Trophoblast cell (in vitro differentiated cells and primary cell): Measurements from ENCODE around the gene ANO2.

Source experiments
- DNase-seq, 2 donors: peaks; one replicate each; pipeline ENCODE4 v3.0.0-alpha.2; 2016
- H2AFZ ChIP-seq: 2 replicates; pipeline ENCODE4 v1.6.1; 2013; ENCODE audit warnings: low read length, moderate library complexity, mild to moderate bottlenecking; ENCODE audit not compliant: insufficient read depth, poor library complexity
- H2AK5ac ChIP-seq: 2 replicates; pipeline ENCODE4 v1.6.1; 2013; ENCODE audit warnings: mild to moderate bottlenecking, low read length
- H2BK120ac ChIP-seq: 2 replicates; pipeline ENCODE4 v1.6.1; 2013; ENCODE audit warnings: low read length, mild to moderate bottlenecking, moderate library complexity; ENCODE audit not compliant: insufficient read depth, poor library complexity
- H2BK12ac ChIP-seq: 2 replicates; pipeline ENCODE4 v1.6.1; 2013; ENCODE audit warnings: mild to moderate bottlenecking, low read length, moderate library complexity
- H2BK5ac ChIP-seq: 2 replicates; pipeline ENCODE4 v1.6.1; 2013; ENCODE audit warnings: low read length, low read depth, moderate library complexity, mild to moderate bottlenecking; ENCODE audit not compliant: poor library complexity
- H3K14ac ChIP-seq: 2 replicates; pipeline ENCODE4 v1.6.1; 2013; ENCODE audit warnings: mild to moderate bottlenecking, low read length
- H3K18ac ChIP-seq: 2 replicates; pipeline ENCODE4 v1.6.1; 2013; ENCODE audit warnings: mild to moderate bottlenecking, low read length
- H3K23ac ChIP-seq: 2 replicates; pipeline ENCODE4 v1.6.1; 2013; ENCODE audit warnings: low read length
- H3K27ac ChIP-seq: 2 replicates; pipeline ENCODE4 v1.5.1; 2013; ENCODE audit warnings: low read depth, mild to moderate bottlenecking, inconsistent platforms, low read length, moderate library complexity
- H3K27me3 ChIP-seq: 2 replicates; pipeline ENCODE4 v1.6.1; 2013; ENCODE audit warnings: inconsistent platforms, mild to moderate bottlenecking, low read length, moderate library complexity; ENCODE audit not compliant: insufficient read depth
- H3K36me3 ChIP-seq, 2 experiments: 1 replicate in 1 of 2; 2 replicates in 1 of 2; pipeline ENCODE4 v1.6.1; 2013; ENCODE audit warnings: low read length in 2 of 2, mild to moderate bottlenecking in 2 of 2, moderate library complexity in 1 of 2; ENCODE audit not compliant: insufficient read depth in 2 of 2, control insufficient read depth in 1 of 2
- H3K4ac ChIP-seq: 2 replicates; pipeline ENCODE4 v1.6.1; 2013; ENCODE audit warnings: low read depth, mild to moderate bottlenecking, low read length, moderate library complexity
- H3K4me1 ChIP-seq, 2 experiments: 1 replicate in 1 of 2; 2 replicates in 1 of 2; pipeline ENCODE4 v1.6.1; 2013; ENCODE audit warnings: low read length in 2 of 2, mild to moderate bottlenecking in 2 of 2, moderate library complexity in 1 of 2; ENCODE audit not compliant: insufficient read depth in 2 of 2, control insufficient read depth in 1 of 2
- H3K4me2 ChIP-seq: 2 replicates; pipeline ENCODE4 v1.6.1; 2013; ENCODE audit warnings: inconsistent platforms, mild to moderate bottlenecking, low read length, moderate library complexity
- H3K4me3 ChIP-seq: 2 replicates; pipeline ENCODE4 v1.5.1; 2013; ENCODE audit warnings: mild to moderate bottlenecking, low read depth, low read length, inconsistent platforms
- H3K79me1 ChIP-seq: one replicate; pipeline ENCODE4 v1.6.1; 2013; ENCODE audit warnings: low read length
- H3K79me2 ChIP-seq: 2 replicates; pipeline ENCODE4 v1.6.1; 2013; ENCODE audit warnings: low read length, mild to moderate bottlenecking; ENCODE audit not compliant: control insufficient read depth, insufficient read depth, poor library complexity
- H3K9ac ChIP-seq: 2 replicates; pipeline ENCODE4 v1.6.1; 2013; ENCODE audit warnings: mild to moderate bottlenecking, low read length
- H3K9me3 ChIP-seq: 2 replicates; pipeline ENCODE4 v1.6.1; 2013; ENCODE audit warnings: low read depth, mild to moderate bottlenecking, control low read depth, inconsistent platforms, low read length; ENCODE audit not compliant: insufficient read depth
- H4K12ac ChIP-seq: 2 replicates; pipeline ENCODE4 v1.6.1; 2013; ENCODE audit warnings: low read depth, mild to moderate bottlenecking, low read length, moderate library complexity
- H4K8ac ChIP-seq: 2 replicates; pipeline ENCODE4 v1.6.1; 2013; ENCODE audit warnings: low read depth, mild to moderate bottlenecking, low read length, moderate library complexity
- H4K91ac ChIP-seq: one replicate; pipeline ENCODE4 v1.6.1; 2013; ENCODE audit warnings: low read depth, mild to moderate bottlenecking, low read length, moderate library complexity
- WGBS: extraction: QIAGEN DNeasy Blood & Tissue Kit; methylation state at CpG from one replicate; pipeline ENCODE4 v1.1.7; 2013; ENCODE audit warnings: missing lambda C conversion rate; ENCODE audit not compliant: insufficient read length, insufficient coverage; ENCODE audit errors: extremely low coverage; 5-methylcytosine and 5-hydroxymethylcytosine counted together

Gene ANO2

GRCh38 chr12:5631497-5631896 lies 313.6 kb downstream of the ANO2 start:
- Histone ChIP-seq H3K79me1 (no peaks in the 10 kb centered on the region), H3K9ac (no peak overlapping the region), H2BK12ac (no peak overlapping the region), H3K4me2 (no peak overlapping the region), H3K18ac (no peak overlapping the region), H3K36me3 (no peaks in the 10 kb centered on the region), H3K4ac (no peak overlapping the region), H2AK5ac (no peak overlapping the region), H3K27me3 (no peaks in the 10 kb centered on the region), H3K14ac (no peak overlapping the region), H3K9me3 (peaks cover 2% of the 10 kb centered on the region), H4K8ac (no peak overlapping the region), H2AFZ (no peak overlapping the region), H2BK5ac (no peak overlapping the region), H3K27ac (no peak overlapping the region), H4K91ac (no peak overlapping the region), H3K4me1 (peaks cover 0 to 5% of the 10 kb centered on the region in 2 experiments), H4K12ac (no peak overlapping the region), H3K4me3 (no peak overlapping the region), H2BK120ac (no peak overlapping the region), H3K79me2 (no peaks in the 10 kb centered on the region), H3K23ac (no peak overlapping the region)
- no CpG with 5 or more reads among the region's 5 CpGs for WGBS
- DNase-seq, result no peak

DNA sequence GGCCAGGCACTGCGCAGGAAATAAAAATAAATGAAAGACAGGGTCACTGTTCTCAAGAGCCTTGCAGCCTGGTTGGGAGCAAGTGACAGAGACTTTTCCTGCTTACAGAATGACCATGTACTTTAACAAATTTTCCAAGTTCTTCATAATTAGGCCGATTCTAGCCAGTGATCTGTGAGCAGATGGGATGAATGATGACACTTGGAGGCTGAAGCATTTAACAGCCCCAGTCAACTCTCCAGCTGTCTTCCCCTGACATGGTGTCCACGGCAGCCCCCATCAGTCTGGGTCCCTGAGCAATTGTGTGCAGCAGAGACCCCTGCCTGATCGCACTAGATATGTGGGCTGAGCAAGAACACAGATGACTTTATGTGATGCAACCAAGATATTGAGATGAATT lies 314.3 kb downstream of the ANO2 start:
- DNase-seq, result no peak
- no peak overlapping the region for H4K91ac ChIP-seq
- H2BK5ac ChIP-seq, result no peak overlapping the region

DNA sequence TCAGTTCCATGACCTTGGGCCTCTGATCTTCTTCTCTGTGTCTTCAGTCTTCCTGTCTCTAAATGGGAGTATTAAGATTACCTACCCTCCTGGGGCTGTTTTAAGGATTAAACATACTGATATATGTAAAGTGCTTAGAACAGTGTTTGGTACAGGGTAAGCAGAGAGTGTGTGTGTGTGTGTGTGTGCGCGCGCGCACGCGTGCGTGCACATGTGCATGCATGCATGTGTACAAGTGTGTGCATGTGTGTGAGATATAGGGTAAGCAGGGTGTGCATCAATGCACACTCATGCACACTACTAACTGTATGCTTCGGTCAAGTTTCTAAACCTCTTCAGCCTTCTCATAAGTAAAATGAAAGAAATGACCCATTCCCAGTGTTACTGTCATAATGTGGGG lies 316.6 kb downstream of the ANO2 start:
- H3K79me2 ChIP-seq, result no peaks in the 10 kb centered on the region
- peaks cover under 1% of the 10 kb centered on the region for H3K9me3 ChIP-seq
- H3K27ac ChIP-seq, result no peak overlapping the region
- no peaks in the 10 kb centered on the region for H3K4me1 ChIP-seq
- DNase-seq, result no peak
- no peak overlapping the region for H3K4ac ChIP-seq
- no peak overlapping the region for H3K4me2 ChIP-seq
- no peak overlapping the region for H3K18ac ChIP-seq
- no peak overlapping the region for H2AK5ac ChIP-seq
- no peak overlapping the region for H2BK12ac ChIP-seq
- no peaks in the 10 kb centered on the region for H3K36me3 ChIP-seq
- no CpG with 5 or more reads among the region's 8 CpGs for WGBS
- no peaks in the 10 kb centered on the region for H3K79me1 ChIP-seq
- H4K12ac ChIP-seq, result no peak overlapping the region
- H3K27me3 ChIP-seq, result no peaks in the 10 kb centered on the region
- H2AFZ ChIP-seq, result no peak overlapping the region
- no peak overlapping the region for H2BK120ac ChIP-seq
- H3K14ac ChIP-seq, result no peak overlapping the region
- H2BK5ac ChIP-seq, result no peak overlapping the region
- no peak overlapping the region for H3K9ac ChIP-seq
- no peak overlapping the region for H4K8ac ChIP-seq
- H3K4me3 ChIP-seq, result no peak overlapping the region
- no peak overlapping the region for H3K23ac ChIP-seq
- H4K91ac ChIP-seq, result no peak overlapping the region

More for the DNA sequence above, 314.3 kb downstream of the ANO2 start:
- H3K9me3 ChIP-seq, result peaks cover 2% of the 10 kb centered on the region
- H3K79me1 ChIP-seq, result no peaks in the 10 kb centered on the region
- no peak overlapping the region for H2AK5ac ChIP-seq
- H2BK12ac ChIP-seq, result no peak overlapping the region
- no peak overlapping the region for H3K14ac ChIP-seq
- H3K4me2 ChIP-seq, result no peak overlapping the region
- no peak overlapping the region for H3K4ac ChIP-seq
- H3K27ac ChIP-seq, result no peak overlapping the region
- no CpG with 5 or more reads among the region's 4 CpGs for WGBS
- no peak overlapping the region for H4K12ac ChIP-seq
- H3K79me2 ChIP-seq, result no peaks in the 10 kb centered on the region
- H2AFZ ChIP-seq, result no peak overlapping the region
- no peak overlapping the region for H3K18ac ChIP-seq
- no peak overlapping the region for H3K9ac ChIP-seq
- H4K8ac ChIP-seq, result no peak overlapping the region
- H3K4me1 ChIP-seq, result peaks cover 0 to 5% of the 10 kb centered on the region in 2 experiments
- no peak overlapping the region for H2BK120ac ChIP-seq
- H3K23ac ChIP-seq, result no peak overlapping the region
- no peak overlapping the region for H3K4me3 ChIP-seq
- no peaks in the 10 kb centered on the region for H3K27me3 ChIP-seq
- H3K36me3 ChIP-seq, result no peaks in the 10 kb centered on the region

- H3K14ac ChIP-seq, result no peak overlapping the region
- no CpG with 5 or more reads among the region's 8 CpGs for WGBS
- H3K9me3 ChIP-seq, result no peaks in the 10 kb centered on the region
- no peak overlapping the region for H3K4me2 ChIP-seq
- H2AK5ac ChIP-seq, result no peak overlapping the region
- H3K4me1 ChIP-seq, result no peaks in the 10 kb centered on the region
- H4K12ac ChIP-seq, result no peak overlapping the region
- H3K4me3 ChIP-seq, result no peak overlapping the region
- H4K8ac ChIP-seq, result no peak overlapping the region
- H3K79me2 ChIP-seq, result no peaks in the 10 kb centered on the region
- H3K27me3 ChIP-seq, result no peaks in the 10 kb centered on the region
- no peaks in the 10 kb centered on the region for H3K36me3 ChIP-seq
- H2BK5ac ChIP-seq, result no peak overlapping the region
- H2BK120ac ChIP-seq, result no peak overlapping the region
- H2BK12ac ChIP-seq, result no peak overlapping the region
- DNase-seq, result no peak
- H3K23ac ChIP-seq, result no peak overlapping the region
- no peak overlapping the region for H3K4ac ChIP-seq
- no peaks in the 10 kb centered on the region for H3K79me1 ChIP-seq
- no peak overlapping the region for H3K27ac ChIP-seq
- no peak overlapping the region for H4K91ac ChIP-seq
- H2AFZ ChIP-seq, result no peak overlapping the region
- H3K18ac ChIP-seq, result no peak overlapping the region
- H3K9ac ChIP-seq, result no peak overlapping the region
Measured at GRCh38 chr12:5627053-5627630, 317.9 kb downstream of the ANO2 start.
